Esophagus squamous epithelium (tissue), 4 donors: ENCODE data around the gene OR10A6.

Experiments used
- POLR2A ChIP-seq, 4 donors: fragments of 450-650 bp; IDR thresholded peaks; one replicate each; pipeline ENCODE4 v1.6.1; 2017; ENCODE audit warnings: antibody characterized with exemption in 4 of 4, mild to moderate bottlenecking in 4 of 4, moderate library complexity in 3 of 4
- TF ChIP-seq, protein P1 (sequence below), 6 experiments: fragments of 450-650 bp in 4 of 6; fragments of 200-600 bp in 2 of 6; sonication (generic) in 2 of 6; IDR thresholded peaks; one replicate each; pipeline ENCODE4 v1.5.1; 2016 to 2019; ENCODE audit warnings: antibody characterized with exemption in 6 of 6, mild to moderate bottlenecking in 4 of 6, moderate library complexity in 4 of 6

DNA sequence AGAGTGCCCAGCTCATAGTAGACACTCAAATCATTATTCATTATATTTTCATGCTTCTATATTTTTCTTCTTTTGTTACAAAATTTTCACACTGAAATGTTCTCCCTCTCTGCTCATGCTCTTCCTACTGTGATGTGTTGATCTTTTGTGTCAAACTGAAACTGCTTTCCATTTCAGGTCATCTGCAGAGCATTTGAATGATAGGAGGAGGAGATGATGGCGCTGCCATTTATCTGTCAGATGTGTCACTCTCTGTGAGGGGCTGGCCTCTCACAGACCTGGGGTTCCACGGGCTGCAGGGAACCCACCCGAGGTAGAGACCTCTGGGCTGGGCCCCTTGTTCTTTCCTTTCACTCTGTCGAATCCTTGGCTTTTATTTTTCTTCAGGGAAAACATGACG lies 41.1 kb downstream of the OR10A6 start:
- TF ChIP-seq, protein P1, sequence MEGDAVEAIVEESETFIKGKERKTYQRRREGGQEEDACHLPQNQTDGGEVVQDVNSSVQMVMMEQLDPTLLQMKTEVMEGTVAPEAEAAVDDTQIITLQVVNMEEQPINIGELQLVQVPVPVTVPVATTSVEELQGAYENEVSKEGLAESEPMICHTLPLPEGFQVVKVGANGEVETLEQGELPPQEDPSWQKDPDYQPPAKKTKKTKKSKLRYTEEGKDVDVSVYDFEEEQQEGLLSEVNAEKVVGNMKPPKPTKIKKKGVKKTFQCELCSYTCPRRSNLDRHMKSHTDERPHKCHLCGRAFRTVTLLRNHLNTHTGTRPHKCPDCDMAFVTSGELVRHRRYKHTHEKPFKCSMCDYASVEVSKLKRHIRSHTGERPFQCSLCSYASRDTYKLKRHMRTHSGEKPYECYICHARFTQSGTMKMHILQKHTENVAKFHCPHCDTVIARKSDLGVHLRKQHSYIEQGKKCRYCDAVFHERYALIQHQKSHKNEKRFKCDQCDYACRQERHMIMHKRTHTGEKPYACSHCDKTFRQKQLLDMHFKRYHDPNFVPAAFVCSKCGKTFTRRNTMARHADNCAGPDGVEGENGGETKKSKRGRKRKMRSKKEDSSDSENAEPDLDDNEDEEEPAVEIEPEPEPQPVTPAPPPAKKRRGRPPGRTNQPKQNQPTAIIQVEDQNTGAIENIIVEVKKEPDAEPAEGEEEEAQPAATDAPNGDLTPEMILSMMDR (IDR thresholded peaks at IDR 0.05): no peak
- TF ChIP-seq POLR2A (IDR thresholded peaks at IDR 0.05): no peak
